KBM-7 (cell line): ENCODE measurements around the gene KRI1.
"Not testable (repeated sequence)": the region's sequence is repeated elsewhere in the genome, so short reads cannot be mapped to it uniquely, and the experiment has no call there.

ENCODE experiments used
- DNase-seq: peaks from one replicate; pipeline ENCODE4 v3.0.0-alpha.2; 2015
- in situ Hi-C: fragments of 300-500 bp; cut with MboI; formaldehyde crosslinking; loops from 2 replicates; pipeline ENCODE4 v1.14.3; 2020; ENCODE audit warnings: low sequenced_read_pairs, low pct_unique_long_range_greater_than_20kb, mixed read lengths

KRI1 gene

DNA sequence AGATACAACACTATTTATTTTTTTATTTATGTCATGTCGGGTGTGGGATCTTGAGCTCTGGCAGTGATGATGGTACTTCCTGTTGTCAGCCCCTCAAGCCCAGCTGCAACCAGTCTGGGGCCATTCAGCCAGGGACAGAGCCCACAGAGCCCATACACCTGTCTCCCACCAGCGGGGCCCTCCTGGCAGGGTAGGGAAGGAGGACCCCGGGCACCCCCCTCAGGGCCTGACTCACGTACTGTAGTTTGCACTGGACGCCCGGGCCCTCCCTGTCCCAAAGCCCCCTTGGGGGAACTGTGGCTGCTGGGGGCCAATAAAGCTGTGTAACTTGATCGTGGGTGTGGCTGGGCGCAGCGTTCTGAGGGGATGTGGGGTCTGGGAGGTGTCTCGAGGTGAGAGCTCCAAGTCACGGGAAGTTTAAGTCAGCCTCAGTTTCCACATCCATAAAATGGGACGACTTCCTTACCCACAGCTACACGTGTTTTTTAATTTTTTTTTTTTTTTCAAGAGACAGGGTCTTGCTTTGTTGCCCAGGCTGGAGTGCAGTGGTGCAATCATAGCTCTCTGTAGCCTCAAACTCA is 12.6 kb downstream of the KRI1 start:
- in situ Hi-C loops = no loop called here
- DNase-seq = no peak

DNA sequence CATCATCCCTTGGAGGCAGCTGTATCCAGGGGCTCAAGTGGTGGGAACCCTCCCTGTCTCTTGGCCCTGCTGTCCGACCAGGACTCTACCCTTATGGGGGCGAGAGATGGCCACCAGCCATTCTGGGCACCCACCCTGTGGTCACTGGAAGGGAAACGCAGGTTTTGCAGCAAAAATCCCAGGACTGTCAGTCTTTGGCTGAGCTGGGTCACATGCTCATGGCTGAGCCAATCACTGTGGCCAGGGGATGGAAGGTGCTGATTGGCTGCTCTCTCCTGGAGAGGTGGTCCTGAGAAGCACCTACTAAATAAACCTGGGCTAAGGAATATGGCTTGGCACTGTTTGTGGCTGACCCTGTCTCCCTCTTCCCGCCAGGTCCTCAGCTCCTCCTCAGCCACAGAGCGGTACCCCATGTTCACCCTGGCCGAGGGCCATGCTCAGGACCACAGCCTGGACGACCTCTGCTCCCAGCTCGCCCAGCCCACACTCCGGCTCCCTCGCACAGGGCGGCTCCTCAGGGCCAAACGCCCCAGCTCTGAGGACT is 13.2 kb downstream of the KRI1 start:
- in situ Hi-C loops = no loop called here
- no peak for DNase-seq

DNA sequence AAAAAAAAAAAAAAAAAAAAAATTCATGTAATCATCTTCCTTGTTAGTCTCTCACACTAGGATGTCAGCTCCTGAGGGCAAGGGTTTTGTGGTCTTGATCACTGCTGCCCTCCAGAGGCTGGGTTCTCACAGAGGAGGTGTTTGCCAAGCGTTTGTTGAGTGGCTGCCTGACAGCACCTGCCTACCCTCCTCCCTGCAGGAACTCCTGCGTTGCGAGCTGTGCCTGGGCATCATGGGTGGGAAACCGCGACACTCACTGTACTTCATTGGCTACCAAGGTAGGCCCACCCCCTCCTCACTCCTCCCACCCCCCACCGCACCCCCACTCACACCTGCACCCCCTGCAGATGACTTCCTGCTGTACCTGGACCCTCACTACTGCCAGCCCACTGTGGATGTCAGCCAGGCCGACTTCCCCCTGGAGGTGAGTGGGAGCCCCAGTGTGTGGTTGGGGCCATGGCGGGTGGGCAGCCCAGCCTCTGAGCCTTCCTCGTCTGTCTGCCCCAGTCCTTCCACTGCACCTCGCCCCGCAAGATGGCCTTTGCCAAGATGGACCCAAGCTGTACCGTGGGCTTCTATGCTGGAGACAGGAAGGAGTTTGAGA is 14.0 kb downstream of the KRI1 start:
- peak; percentile 68 for DNase-seq
- in situ Hi-C loops = no loop called here

DNA sequence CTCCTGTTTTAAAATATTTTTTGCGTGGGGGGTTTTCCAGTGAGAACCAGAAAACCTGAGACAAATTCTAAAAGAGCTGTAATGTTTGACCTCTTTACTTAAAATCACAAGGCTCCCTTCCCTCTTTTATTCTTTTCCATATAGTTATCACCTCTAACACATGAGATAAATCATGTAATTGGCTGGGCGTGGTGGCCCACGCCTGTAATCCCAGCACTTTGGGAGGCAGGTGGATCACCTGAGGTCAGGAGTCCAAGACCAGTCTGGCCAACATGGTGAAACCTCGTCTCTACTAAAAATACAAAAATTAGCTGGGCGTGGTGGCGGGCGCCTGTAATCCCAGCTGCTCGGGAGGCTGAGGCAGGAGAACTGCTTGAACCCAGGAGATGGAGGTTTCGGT is 14.8 kb downstream of the KRI1 start:
- DNase-seq, in situ Hi-C loops: not testable (repeated sequence)

DNA sequence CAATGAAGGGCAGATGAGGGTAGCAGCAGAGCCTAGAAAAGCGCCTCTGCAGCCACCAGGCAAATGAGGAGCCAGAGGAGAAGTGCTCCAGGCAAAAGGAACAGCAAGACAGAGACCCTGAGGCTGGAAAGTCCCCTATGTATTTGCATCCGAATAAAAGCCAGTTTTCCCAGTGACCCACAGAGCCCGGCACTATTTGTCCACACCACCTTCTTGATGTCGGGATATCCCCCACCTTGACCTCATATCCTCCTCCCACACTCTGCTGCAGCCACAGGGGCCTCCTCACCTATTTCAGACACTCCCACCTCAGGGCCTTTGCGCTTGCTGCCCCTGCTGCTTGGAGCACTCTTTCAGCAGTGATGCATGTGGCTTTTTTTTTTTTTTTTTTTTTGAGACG is 15.5 kb downstream of the KRI1 start:
- no peak for DNase-seq
- in situ Hi-C loops = no loop called here

DNA sequence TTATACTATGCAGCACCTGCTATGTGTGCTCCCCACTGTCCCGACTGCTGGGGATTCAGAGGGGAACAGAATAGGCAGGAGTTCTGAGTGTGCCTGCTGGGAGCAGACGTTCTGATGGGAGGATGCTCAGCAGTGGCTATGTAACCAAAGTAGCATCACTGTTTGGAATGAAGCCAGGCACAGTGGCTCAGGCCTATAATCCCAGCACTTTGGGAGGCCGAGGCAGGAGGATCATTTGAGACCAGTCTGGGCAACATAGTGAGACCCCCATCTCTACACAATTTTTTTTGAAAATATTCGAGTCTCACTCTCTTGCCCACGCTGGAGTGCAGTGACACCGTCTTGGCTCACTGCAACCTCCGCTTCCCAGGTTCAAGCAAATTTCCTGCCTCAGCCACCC is 16.1 kb downstream of the KRI1 start:
- no peak for DNase-seq
- in situ Hi-C loops = no loop called here

DNA sequence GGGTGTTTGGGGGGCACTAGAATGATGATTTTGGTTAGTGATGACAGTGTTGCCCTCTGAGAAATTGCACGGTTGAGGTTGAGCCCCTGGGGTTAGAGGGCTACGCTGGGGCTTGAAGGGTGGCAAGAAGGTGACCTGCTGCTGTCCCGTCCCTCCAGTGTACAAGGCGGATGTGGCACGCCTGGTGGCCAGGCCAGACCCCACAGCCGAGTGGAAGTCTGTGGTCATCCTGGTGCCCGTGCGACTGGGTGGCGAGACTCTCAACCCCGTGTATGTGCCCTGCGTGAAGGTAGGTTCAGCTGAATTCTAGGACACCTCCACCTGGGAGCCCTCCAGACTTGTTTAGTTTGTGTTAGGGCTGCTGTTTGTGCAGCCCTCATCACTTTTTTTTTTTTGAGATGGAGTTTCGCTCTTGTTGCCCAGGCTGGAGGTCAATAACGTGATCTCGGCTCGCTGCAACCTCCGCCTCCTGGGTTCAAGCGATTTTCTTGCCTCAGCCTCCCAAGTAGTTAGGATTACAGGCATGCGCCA is 17.0 kb downstream of the KRI1 start:
- DNase-seq = no peak
- in situ Hi-C loops = no loop called here

DNA sequence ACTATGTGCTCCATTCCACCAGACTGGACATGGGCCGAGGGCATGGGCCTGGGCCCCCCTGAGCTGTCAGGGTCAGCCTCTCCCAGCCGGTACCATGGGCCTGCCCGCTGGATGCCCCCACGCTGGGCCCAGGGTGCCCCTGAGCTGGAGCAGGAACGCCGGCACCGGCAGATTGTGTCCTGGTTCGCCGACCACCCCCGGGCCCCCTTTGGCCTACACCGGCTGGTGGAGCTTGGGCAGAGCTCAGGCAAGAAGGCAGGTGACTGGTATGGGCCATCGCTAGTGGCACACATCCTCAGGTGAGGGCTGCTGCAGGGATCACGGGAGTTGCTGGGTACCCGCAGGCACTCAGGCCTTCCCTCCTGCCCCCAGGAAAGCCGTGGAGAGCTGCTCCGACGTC is 19.0 kb downstream of the KRI1 start:
- in situ Hi-C loops = no loop called here
- DNase-seq = no peak

DNA sequence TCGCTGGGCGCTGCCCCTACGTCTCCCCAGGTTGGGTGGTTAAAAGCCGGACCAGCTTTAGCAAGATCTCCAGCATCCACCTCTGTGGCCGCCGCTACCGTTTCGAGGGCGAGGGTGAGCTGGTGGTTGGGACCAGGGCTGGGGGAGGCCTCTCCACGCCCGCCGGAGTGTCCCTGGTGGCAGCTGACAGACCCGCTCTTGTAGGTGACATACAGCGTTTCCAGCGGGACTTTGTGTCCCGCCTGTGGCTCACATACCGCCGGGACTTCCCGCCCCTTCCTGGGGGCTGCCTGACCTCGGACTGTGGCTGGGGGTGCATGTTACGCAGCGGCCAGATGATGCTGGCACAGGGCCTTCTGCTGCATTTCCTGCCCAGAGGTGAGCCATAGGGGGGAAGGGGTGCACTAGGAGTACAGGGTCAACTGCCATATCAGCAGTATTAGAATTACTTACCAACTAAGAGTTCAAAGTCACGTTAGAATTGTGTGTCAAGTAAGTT is 21.0 kb downstream of the KRI1 start:
- no peak for DNase-seq

DNA sequence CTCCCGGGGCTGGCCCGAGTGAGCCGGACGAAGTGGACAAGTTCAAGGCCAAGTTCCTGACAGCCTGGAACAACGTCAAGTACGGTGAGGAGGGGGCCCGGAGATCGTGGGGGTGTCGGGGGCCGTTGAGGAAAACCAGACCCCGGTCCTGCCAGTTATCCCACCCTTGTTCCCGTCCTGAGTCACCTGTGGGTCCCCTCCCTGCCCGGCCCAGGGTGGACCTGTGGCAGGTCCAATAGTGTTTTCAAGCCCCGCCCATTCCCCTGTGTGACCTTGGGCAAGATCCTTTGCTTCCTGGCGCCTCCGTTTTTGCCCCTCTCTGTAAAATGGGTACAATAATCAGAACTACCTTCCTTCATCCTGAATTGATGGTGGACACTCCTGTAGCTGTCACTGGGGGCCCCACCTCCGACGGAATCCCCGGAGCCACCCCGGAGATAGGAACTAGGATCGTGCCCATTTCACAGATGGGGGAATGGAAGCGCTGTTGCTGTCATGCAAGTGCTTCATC is 21.5 kb downstream of the KRI1 start:
- in situ Hi-C loops = no loop called here
- peak; percentile 23 for DNase-seq

More for the DNA sequence above, 21.0 kb downstream of the KRI1 start:
- in situ Hi-C loops = no loop called here

DNA sequence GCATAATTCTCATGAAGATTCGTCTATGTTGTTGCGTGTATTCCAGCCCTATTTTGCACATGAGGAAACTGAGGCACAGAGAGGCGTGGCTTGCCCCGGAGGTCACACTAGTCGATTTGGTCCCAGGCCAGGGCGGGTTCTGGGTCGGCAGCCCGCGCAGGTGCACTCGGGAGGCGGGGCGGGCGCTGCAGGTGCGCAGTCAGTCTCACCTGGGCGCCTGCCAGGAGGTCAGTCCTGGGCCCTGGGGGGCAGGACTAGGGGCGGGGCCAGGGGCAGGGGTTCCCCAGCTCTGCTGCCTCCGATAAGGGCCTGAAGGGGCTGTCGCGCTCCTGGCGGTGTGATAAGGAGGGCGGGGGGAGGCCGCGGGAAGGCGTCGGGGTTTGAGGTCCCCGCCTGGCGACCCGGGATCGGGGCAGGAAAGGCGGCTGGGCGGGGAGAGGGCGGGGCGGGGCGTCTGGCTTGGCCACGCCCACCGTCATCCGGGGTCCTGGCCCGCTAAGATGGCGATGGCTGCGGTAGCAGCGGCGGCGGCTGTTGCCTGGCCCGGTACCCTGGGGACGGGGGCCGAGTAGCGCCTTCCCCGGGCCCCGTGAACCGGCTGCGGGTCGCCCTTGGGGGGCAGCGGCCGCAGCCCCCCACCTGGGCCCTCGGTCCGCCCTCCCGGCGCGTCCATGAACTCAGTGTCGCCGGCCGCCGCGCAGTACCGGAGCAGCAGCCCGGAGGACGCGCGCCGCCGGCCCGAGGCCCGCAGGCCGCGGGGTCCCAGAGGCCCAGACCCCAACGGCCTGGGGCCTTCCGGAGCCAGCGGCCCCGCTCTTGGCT is 22.2 kb downstream of the KRI1 start, which contains the start of gene ATG4D:
Gene ATG4D (plus strand): TSS at position 485 of the 822 bp plus-strand sequence. CDS start 187 bp downstream, at position 672.
- in situ Hi-C loops = no loop called here
- DNase-seq = peak; percentile 63

DNA sequence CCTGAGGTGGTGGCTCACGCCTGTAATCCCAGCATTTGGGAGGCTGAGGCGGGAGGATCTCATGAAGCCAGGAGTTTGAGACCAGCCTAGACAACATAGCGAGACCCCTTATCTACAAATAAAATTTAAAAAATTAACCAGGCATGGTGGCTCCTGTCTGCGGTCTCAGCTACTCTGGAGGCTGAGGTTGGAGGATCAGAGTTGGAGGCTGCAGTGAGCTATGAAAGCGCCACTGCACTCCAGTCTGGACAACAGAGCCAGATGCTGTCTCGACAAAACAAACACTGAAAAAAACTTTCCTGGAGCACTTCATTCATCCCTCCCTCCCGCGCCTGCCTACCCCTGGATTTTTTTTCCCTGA is 22.8 kb downstream of the KRI1 start:
- in situ Hi-C loops = no loop called here
- no peak for DNase-seq

DNA sequence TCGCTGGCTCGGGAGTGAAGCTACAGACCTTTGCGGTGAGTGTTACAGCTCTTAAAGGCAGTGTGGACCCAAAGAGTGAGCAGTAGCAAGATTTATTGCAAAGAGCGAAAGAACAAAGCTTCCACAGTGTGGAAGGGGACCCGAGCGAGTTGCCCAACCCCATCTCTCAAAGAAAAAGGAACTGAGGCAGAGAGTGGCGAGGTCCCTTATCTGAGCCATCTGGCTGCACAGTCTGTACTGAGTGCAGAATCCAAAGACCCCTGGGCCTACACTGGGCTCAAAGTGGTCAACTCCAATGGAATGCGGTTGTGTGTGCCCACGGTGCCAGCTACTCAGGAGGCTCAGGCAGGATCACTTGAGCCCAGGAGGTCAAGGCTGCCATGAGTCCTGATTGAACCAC is 26.8 kb downstream of the KRI1 start:
- in situ Hi-C loops, DNase-seq: not testable (repeated sequence)

DNA sequence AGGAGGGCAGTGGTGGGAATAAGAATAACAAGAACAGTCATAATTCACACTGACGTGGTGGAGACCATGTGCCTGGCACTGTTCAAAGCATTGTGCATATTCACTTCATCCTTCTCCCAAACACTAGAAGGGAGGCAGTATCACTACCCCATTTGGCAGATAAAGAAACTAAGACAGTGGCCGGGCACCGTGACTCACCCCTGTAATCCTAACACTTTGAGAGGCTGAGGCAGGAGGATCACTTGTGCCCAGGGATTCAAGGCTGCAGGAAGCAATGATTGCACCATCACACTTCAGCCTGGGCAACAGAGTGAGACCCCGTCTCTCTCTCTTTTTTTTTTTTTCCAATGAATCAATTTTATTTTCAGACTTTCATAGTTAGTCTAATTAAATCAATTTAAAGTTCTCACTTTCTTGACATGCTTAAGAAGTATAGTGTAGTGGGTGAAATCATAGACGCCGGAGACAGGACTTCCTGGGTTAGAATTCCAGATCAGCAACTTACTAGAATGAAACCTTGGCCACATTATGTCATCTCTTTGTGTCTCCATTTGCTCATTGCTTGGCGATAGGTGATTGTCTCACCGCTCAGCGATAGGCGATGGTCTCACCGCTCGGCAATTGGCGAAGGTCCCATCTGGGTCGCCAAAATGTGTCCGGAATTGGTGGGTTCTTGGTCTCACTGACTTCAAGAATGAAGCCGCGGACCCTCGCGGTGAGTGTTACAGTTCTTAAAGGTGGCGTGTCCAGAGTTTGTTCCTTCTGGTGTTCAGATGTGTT is 27.4 kb downstream of the KRI1 start:
- DNase-seq = no peak
- in situ Hi-C loops = no loop called here

DNA sequence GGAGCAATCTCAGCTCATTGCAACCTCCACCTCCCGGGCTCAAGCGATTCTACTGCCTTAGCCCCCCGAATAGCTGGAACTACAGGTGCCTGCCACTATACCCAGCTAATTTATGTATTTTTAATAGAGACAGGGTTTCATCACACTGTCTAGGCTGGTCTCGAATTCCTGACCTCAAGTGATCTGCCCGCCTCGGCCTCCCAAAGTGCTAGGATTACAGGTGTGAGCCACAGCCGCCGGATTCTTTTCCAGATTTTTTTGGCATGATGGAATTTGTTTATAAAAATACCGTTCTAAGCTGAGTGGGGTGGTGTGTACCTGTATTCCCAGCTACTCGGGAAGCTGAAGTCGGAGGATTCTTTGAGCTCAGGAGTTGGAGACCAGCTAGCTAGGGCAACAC is 28.1 kb downstream of the KRI1 start:
- DNase-seq = no peak
- in situ Hi-C loops = no loop called here

DNA sequence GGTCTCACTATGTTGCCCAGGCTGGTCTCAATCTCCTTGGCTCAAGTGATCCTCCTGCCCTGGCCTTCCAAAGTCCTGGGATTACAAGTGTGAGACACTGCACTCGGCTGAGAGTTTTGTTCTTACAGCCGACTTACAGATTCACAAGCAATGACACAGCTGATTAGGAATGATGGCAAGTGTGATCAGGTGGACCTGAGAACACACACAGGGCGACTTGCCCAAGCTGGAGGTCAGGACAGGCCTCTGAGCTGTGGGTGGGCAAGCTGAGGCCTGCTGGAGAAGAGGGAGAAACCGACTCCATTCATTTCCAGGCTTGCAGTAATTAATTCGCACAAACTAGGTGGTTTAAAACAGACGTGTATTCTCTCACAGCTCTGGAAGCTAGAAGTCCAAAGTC is 30.2 kb downstream of the KRI1 start:
- no peak for DNase-seq
- in situ Hi-C loops = no loop called here

DNA sequence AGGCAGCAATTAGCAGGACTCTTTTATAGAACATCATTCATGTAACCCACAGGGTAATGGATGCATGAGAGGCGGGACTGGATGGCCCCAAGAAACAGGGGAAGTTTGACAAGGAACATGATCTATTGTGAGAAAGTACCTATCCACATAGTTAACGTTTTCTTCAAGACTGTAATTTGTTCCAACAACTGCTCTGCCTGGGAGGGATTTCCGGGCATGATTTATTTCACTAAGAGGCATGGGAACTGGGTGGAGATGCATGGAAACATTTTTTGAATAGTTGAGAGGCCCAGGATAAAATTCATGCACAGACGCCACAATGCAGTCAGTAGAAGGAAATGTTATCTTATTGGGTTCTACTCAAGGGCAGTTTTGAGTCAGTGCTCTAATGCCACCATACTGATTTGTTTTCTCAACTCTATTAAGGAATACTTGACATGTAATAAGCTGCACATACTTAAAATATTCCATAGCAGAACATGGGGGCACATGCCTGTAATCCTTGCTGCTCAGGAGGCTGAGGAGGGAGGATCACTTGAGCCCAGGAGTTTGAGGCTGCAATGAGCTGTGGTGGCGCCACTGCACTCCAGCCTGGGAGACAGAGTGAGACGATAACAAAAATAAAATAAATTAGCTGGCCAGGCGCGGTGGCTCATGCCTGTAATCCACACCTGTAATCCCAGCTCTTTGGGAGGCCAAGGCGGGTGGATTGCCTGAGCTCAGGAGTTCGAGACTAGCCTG is 32.0 kb downstream of the KRI1 start:
- in situ Hi-C loops = no loop called here
- DNase-seq = no peak

DNA sequence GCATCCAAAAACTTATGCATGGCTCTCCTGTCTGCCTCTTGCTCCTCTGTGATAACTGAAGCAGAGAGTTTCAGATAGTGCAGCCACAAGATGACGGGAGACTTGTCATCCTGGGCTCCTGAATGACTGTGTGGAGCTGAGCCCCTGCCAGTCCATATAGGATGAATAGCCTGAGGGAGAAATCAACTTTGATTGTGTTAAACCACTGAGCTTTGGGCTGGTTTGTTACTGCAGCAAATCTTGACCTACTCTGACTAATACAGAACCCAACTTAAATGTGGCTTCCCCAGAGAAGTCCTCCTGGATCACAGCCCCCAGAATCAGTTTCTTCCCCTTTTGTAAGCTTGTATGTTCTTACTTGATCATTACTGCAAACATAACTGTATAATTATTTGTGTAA is 33.4 kb downstream of the KRI1 start:
- in situ Hi-C loops = no loop called here
- no peak for DNase-seq
